HG03342 (cell line): Measurements from ENCODE around the gene COG8.
"Not testable (repeated sequence)": the region's sequence is repeated elsewhere in the genome, so short reads cannot be mapped to it uniquely, and the experiment has no call there.

Experiments
- ATAC-seq: cut with Tn5 transposase; IDR thresholded peaks from one replicate; pipeline ENCODE4 v1.9.1; 2021; ENCODE audit warnings: mild to moderate bottlenecking, moderate library complexity; ENCODE audit not compliant: unreplicated experiment

The COG8 gene, protein sequence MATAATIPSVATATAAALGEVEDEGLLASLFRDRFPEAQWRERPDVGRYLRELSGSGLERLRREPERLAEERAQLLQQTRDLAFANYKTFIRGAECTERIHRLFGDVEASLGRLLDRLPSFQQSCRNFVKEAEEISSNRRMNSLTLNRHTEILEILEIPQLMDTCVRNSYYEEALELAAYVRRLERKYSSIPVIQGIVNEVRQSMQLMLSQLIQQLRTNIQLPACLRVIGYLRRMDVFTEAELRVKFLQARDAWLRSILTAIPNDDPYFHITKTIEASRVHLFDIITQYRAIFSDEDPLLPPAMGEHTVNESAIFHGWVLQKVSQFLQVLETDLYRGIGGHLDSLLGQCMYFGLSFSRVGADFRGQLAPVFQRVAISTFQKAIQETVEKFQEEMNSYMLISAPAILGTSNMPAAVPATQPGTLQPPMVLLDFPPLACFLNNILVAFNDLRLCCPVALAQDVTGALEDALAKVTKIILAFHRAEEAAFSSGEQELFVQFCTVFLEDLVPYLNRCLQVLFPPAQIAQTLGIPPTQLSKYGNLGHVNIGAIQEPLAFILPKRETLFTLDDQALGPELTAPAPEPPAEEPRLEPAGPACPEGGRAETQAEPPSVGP

DNA sequence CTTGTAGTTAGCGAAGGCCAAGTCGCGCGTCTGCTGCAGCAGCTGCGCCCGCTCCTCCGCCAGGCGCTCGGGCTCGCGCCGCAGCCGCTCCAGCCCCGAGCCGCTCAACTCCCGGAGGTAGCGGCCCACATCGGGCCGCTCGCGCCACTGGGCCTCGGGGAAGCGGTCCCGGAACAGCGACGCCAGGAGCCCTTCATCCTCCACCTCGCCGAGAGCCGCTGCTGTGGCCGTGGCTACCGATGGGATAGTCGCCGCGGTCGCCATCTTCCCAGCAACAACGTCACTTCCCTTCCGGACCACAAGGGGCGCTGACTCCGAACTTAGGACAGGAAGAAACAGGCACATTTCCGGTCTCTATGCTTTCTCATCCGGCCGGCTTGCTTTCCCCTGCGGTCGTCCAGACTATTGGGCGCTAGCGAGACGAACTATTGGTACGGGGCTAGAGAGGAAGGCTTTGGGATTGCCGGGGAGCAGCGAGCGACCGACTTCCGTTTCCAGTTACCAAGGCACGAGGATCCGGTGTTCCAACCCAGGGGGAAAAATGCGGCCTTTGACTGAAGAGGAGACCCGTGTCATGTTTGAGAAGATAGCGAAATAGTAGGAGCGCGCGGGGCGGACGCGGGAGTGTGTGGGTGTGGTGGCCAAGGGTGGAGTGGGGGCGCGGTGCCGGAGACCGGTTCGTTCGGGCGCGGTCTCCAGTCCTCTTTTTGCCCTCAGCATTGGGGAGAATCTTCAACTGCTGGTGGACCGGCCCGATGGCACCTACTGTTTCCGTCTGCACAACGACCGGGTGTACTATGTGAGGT lies at the start of gene COG8, which contains the start of gene NIP7:
Gene COG8 (minus strand): TSS at position 276 of the 806 bp plus-strand sequence. CDS start 12 bp downstream, at position 264.
Gene NIP7 (plus strand): TSS at position 484 of the 806 bp plus-strand sequence. CDS start 58 bp downstream, at position 542.
- peak; percentile 92 for ATAC-seq

DNA sequence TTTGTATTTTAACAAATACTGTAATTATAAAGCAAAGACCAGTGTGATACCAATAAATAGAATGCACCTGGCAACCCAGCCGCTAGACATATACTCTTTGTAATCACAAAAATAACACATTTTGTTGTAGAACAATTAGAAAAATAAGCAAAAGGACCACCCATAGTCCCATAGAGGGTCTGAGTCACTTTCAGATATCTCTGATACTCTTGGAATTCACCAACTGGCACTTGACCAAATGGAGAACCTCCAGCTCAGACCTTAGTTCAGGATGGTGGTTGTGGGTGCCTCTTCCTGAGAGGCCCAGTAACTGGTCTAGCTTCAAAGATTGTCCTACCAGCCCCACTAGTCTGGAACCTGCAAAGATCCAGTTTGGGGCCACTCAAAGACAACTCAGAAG lies 47.2 kb upstream of the COG8 start:
- no peak for ATAC-seq

DNA sequence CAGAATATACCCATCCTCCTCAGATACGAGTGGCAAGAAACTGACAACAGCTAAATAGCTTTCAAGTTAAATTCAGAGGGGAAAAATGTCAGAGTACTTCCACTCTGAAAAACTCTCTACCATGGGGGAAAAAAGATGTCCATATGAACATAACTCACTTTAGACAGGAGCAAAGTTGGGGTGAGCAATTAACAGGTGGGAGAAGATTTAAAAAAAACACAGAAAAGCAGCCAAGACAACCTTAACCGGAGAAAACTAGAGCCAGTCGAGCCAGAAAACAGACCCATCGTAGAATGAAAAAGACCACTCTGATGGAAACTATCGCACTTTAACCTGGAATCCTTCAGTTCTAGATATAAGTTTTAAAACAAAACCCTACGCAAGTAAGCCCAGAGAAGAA lies 45.6 kb upstream of the COG8 start:
- no peak for ATAC-seq

DNA sequence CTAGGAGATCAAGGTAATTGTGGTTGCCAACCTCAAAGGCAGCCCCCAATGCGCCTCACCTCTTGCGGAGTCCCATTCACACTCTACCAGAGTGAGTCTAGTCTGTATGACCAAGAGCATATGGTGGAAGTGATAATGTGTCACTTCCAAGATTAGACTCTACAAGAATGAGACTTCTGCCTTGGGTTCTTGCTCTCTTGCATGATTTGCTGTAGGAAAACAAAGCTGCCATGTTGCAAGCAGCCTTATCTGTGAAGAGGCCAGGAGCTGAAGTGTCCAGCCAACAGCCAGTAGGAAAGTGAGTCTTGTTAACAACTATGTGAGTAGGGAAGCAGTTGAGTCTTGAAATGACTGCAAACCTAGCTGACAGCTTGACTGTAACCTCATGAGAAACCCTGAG lies 43.1 kb upstream of the COG8 start:
- no peak for ATAC-seq

DNA sequence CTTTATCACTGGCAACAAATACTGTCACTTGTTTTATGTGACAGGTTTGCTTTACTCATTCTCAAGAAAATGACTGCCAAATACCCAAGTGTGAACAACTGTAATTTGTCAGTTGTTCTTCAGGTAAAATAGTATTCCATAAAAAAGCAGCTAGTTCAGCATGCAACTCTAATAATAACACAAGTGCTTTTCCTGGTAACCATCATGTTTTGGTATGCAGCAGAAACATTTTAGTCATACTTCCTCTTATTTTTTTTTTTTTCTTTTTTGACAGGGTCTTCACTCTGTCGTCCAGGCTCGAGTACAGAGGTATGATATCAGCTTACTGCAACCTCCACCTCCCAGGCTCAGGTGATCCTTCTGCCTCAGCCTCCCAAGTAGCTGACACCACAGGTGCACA lies 41.9 kb upstream of the COG8 start:
- ATAC-seq = no peak

DNA sequence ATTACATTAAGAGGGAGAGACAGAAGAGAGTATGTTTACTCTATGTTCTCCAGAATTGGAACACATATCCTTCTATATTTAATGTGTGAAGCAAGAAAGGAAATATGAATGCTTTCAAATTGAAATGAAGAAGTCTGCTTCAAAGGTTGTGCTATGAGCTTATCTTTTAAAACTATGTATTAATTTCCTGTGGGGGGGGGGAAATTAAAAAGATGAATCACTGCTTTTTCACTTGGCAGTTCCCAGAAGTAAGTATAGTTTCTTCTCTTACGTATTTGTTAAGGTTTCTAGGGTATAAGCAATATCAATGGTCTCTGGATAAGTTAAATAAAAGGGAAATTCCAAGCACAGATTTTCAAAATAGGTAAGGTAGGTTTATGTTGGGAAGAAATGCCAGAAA lies 39.4 kb upstream of the COG8 start:
- no peak for ATAC-seq

DNA sequence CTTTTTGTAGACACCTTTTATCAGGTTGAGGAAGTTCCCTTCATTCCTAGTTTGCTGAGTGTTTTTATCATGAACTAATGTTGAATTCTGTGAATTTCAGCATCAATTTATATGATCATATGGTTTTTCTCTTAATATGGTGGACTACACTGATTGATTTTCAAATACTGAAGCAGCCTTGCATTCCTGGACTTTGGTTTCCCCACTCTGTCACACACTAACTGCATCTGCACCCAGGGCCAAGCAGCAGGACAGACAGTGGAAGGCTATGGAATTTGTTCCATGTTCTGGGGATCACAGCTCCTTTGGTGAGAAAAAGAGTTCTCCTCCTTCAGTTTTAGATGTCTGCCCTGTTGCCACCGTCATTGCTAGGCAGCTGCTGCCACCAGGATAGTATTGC lies 38.7 kb upstream of the COG8 start:
- ATAC-seq = no peak

DNA sequence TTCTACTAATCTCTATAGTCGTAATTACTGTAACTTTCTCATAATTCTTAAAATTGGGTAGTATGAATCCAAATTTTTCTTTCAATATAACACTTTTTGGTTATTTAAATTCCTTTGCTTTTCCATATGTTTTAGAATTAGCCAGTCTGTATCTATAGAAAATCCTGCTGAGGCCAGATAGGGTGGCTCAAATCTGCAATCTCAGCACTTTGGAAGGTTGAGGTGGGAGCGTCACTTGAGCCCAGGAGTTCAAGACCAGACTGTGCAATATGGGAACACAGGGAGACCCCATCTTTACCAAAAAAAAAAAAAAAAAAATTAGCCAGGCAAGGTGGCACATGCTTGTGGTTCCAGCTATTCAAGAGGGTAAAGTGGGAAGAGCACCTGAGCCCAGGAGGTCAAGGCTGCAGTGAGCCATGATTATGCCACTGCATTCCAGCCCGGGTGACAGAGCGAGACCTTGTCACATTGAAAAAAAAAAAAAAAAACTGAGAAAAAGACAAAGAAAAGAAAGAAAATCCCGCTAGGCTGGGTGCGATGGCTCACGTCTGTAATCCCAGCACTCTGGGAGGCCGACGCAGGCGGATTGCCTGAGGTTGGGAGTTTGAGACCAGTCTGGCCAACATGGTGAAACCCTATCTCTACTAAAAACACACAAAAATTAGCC lies 37.2 kb upstream of the COG8 start:
- ATAC-seq = no peak

DNA sequence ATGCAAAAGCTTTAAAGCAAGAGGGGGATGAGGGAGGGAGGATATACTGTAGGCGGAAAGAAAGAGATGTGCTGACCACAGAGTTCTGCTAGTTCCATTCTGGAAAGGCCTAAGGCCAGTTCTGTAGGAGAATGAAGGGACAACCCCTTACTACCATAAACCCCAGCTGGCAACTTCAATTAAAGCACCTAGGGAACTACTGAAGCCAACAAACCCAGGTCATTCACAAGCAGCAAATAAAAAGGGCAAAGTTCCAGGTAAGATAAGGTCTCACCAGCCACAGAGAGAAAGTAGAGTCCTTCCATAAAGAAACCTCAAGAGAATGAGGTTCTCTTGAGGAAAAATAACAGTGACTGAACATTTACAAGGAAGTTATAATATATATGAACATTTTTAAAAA lies 33.7 kb upstream of the COG8 start:
- no peak for ATAC-seq

DNA sequence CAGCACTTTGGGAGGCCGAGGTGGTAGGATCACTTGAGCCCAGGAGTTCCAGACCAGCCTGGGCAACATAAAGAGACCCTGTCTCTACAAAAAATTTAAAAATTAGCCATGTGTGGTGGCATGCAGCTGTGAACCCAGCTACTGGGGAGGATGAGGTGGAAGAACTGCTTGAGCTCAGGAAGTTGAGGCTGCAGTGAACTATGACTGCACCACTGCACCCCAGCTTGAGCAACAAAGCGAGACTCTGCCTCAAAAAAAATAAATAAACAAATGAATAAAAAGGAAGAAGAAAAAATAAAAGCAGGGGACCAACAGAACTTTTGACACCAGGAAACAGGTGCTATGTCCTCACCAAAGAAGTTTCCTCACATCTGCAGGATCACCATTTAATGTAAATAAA lies 32.2 kb upstream of the COG8 start:
- ATAC-seq = no peak

DNA sequence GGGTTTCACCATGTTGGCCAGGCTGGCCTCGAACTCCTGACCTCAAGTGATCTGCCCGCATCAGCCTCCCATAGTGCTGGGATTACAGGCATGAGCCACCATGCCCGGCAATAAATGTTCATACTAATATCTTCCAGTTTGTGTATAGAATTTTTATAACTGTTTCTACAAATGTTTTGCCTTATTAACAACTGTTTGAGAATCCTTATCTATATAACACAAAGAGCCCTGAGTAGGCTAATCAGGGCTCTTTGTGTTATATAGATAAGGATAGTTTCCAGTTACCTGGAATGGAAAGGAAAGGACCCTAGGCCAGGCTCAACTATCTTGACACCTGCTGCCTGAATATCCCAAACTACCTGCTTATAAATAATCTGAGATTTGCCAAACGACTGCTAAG lies 29.5 kb upstream of the COG8 start:
- ATAC-seq = no peak

DNA sequence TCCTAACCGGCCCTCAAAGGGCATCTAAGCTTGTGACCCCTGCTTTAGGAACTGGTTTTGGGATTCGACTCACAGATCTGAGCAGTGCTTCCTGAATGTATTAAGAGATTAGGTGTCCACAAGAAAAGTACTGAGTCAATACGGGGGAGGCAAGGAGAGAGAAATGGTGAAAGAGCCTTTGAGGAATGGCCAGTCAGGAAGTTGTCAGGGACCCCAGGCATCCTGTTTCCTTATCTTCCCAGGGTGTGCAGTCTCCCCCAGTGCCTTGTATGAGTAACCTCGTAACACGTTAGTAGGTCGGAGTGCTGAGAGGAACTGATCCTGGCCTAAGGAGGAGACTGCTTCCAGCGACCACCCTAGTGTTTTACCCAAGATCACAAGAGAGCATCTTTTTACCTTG lies 28.6 kb upstream of the COG8 start:
- no peak for ATAC-seq

DNA sequence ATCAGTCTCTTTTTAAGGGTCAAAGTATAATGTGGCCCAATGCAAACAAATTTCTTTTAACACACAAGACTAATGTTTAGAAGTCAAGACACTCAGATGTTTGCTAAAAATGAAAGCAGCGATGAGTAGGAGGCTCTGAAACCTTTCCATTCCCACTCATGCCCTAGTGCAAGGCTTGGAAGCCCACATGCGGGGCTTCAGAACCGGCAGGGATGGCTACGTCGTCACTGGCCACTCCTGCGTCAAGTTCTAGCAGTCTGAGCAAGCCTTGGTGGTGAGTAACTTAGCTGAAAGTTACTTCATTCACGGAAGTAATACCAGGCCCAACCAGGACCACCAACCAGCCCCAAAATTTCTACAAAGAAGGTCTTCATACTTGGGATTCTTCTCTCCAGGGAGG lies 27.1 kb upstream of the COG8 start:
- no peak for ATAC-seq

DNA sequence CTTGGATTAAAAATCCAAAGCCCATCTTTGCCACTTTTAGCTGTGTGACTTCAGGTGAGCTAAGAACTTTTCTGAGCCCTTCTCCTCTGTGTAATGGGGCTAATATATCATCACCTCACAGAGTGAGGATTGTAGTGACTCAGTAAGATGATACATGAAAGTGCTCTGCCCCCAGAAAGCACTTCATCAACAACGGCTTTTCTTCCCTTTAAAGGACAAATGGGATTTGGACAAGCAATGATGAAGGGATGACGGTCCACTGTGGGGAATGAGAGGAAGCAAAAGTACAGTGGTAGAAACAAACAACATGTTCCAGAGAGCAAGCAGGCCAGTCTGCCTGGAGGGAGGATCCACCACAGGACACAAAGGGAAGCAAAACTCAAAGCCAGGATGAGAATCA lies 26.5 kb upstream of the COG8 start:
- ATAC-seq = no peak

DNA sequence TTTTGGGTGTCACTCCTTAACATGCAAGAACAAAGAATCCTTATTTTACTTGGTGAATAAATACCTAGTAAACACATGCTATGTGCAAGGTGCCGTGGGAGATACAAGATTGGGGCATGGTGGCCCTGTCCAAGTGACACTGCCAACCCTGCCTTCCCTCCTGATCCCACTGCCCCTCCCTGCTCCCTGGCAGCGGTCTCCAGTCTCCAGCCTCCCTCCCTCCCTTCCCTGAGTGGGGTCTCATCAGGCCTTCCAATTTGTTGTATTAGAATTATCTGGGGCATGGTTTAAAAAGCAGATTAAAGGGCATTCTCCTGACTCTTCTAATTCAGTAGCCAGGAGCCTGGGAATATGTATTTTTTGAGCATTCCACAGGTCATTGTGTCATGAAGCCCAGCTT lies 24.7 kb upstream of the COG8 start:
- ATAC-seq = no peak

DNA sequence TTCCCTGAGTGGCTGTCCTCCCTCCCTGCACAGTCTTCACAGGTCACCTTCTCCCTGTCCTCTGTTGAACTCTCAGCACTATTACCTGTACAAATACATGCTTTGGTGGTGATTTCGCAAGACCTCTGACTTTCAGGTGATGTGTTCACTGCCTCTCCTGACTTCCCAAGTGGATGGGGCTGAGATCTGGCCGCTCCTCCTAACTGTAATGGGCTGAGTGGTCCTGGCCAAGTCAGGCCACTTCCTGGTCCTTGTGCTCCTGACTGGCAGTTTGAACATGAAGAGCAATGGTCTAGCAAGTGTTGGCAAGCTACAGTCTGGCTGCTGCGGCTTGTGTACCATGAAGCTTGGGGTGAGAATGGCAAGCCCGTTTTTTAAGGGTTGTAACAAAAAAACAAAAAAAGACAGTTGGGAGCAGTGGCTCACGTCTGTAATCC lies 23.9 kb upstream of the COG8 start:
- ATAC-seq = no peak

DNA sequence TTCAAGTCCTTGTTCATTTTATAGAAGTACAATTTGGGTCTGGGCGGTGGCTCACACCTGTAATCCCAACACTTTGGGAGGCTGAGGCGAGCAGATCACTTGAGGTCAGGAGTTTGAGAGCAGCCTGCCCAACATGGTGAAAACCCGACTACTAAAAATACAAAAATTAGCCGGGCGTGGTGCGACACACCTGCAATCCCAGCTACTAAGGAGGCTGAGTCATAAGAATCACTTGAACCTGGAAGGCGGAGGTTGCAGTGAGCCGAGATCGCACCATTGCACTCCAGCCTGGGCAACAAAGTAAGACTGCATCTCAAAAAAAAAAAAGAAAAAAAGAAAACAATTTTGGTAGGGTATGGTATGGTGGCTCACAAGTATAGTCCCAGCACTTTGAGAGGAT lies 20.7 kb upstream of the COG8 start:
- ATAC-seq = not testable (repeated sequence)

DNA sequence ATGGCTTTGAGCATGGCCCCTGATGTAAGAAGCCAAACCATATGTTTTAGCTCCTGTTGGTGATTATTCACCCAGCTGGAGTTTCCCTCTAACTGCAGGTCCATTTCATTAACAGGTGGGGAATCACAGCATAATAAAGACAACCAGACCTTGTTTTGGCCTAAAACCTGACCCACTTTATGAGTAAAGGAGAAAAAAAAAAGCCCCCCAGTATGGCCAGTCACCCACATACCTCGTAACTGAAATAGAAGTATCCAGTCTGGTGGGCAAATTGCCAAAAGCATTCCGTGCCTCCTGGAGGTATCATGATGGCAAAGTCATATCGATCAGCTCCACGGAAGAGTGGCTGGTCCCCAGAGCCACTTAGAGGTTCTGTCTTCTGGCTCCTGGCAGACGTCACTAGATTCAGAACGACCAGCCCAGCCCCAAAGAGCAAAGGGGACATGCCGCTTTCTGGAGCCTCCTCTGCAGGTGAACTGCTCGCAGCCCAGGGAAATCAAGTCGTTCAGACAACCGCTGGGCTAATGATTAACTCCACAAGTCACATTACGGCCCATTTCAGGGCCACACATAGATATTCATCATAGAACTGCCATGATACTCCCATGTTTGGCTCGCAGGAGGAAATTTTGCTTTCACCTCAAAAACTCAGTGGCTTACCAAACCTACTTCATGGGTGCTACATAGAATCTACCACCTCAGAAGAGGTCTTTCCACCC lies 12.1 kb upstream of the COG8 start, which contains the start of gene TMED6:
Gene TMED6 (minus strand): TSS at position 478 of the 719 bp plus-strand sequence. CDS start 33 bp downstream, at position 445.
- no peak for ATAC-seq

DNA sequence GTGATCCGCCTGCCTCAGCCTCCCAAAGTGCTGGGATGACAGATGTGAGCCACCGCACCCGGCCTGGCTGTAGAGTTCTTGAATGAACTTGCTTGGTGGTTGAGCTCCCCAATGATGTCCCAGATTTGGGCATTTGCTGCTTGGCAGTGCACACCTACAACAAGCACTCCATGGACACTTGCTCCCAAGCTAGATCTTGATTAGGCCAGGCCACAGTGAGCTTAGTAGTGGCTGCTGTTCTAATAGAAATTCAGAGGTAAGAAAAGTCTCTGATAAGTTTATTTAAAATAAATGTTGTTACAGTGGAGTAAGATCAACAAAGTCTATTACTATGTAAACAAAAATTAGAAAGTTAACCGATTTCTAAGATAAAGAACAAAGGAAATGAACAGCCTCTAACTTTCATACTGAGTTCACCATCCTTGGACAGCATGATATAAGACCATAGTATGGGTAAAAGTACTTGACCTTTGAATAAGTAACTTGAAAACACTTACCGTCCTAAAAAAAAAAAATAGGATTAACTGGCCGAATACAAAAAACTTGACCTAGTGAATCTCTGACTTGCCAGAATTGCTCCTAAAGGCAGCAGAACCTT lies 11.3 kb upstream of the COG8 start:
- no peak for ATAC-seq

DNA sequence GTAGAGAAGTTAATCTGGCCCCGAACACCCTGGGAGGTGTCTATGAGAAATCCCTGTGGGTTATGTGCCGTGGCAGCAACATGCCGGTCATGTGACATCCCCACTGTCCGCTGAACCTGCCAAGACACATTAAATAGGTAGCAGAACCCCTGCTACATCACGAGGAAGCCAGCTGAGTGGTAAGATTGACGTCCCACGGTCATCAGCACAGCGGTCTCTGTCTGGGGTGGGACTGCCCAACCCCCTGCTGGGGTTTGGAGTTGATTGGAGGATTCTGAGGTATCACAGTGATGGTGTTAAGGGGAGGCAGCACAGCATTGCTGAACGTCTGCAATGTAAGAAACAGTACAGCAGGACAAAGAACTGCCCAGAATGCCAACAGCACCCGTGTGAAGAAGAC lies 10.2 kb upstream of the COG8 start:
- ATAC-seq = no peak
